Liver (tissue), 9 donors: ENCODE results near the gene BMP7. TPM values are rescaled to one million over a fixed set of nuclear protein-coding genes. Genes with fewer than 3 reads are reported as not detected.

Experiments used
- DNase-seq: peaks from one replicate; pipeline ENCODE4 v3.0.0-alpha.2; 2017; ENCODE audit warnings: low spot score
- H3K27ac ChIP-seq, 2 donors: one replicate each; pipeline ENCODE4 v1.7.0; 2013; ENCODE audit warnings: inconsistent platforms in 2 of 2, low read length in 2 of 2, control low read depth in 1 of 2, low read depth in 1 of 2, mild to moderate bottlenecking in 1 of 2
- H3K27me3 ChIP-seq, 4 donors: one replicate each; pipeline versions ENCODE4 v1.6.1 to v1.7.0; 2013; ENCODE audit warnings: low read length in 3 of 4, inconsistent platforms in 1 of 4, mild to moderate bottlenecking in 1 of 4, moderate library complexity in 1 of 4; ENCODE audit not compliant: control insufficient read depth in 4 of 4, insufficient read depth in 4 of 4
- H3K36me3 ChIP-seq, 4 donors: one replicate each; pipeline versions ENCODE4 v1.6.1 to v1.7.0; 2013; ENCODE audit warnings: low read length in 3 of 4, mild to moderate bottlenecking in 3 of 4, low read depth in 1 of 4, moderate library complexity in 1 of 4; ENCODE audit not compliant: control insufficient read depth in 4 of 4, insufficient read depth in 3 of 4
- H3K4me1 ChIP-seq, 4 donors: one replicate each; pipeline versions ENCODE4 v1.6.1 to v1.7.0; 2013; ENCODE audit warnings: low read length in 3 of 4, mild to moderate bottlenecking in 3 of 4, moderate library complexity in 1 of 4; ENCODE audit not compliant: control insufficient read depth in 4 of 4, insufficient read depth in 4 of 4
- H3K4me3 ChIP-seq, 3 donors: one replicate each; pipeline versions ENCODE4 v1.6.1 to v1.7.0; 2013; ENCODE audit warnings: low read length in 3 of 3, control low read depth in 1 of 3, low read depth in 1 of 3, mild to moderate bottlenecking in 1 of 3
- H3K9ac ChIP-seq, 2 donors: one replicate each; pipeline ENCODE4 v1.7.0; 2013; ENCODE audit warnings: low read length in 2 of 2, mild to moderate bottlenecking in 2 of 2, moderate library complexity in 2 of 2, control low read depth in 1 of 2, low read depth in 1 of 2
- H3K9me3 ChIP-seq, 4 donors: one replicate each; pipeline versions ENCODE4 v1.6.1 to v1.7.0; 2013; ENCODE audit warnings: low read length in 3 of 4; ENCODE audit not compliant: control insufficient read depth in 4 of 4
- ATF3 ChIP-seq: IDR thresholded peaks from 2 replicates; pipeline ENCODE4 v1.6.1; 2016; ENCODE audit warnings: antibody characterized with exemption
- EGR1 ChIP-seq, 2 donors: IDR thresholded peaks; 2 replicates each; pipeline ENCODE4 v1.6.1; 2016 to 2018; ENCODE audit warnings: antibody characterized with exemption in 2 of 2, low read depth in 2 of 2
- FOXA1 ChIP-seq: IDR thresholded peaks from 2 replicates; pipeline ENCODE4 v1.6.1; 2016; ENCODE audit warnings: antibody characterized with exemption
- FOXA2 ChIP-seq: IDR thresholded peaks from 2 replicates; pipeline ENCODE4 v1.6.1; 2016; ENCODE audit warnings: antibody characterized with exemption
- GABPA ChIP-seq, 2 donors: IDR thresholded peaks in 1 of 2; conservative IDR thresholded peaks in 1 of 2; 2 replicates each; pipeline ENCODE4 v1.6.1; 2016; ENCODE audit warnings: antibody characterized with exemption in 2 of 2, mild to moderate bottlenecking in 1 of 2, moderate library complexity in 1 of 2
- HNF4A ChIP-seq, 2 donors: conservative IDR thresholded peaks; 2 replicates each; pipeline ENCODE4 v1.6.1; 2016; ENCODE audit warnings: antibody characterized with exemption in 2 of 2, mild to moderate bottlenecking in 2 of 2
- HNF4G ChIP-seq: IDR thresholded peaks from 2 replicates; pipeline ENCODE4 v1.6.1; 2016; ENCODE audit warnings: antibody characterized with exemption
- JUND ChIP-seq, 2 donors: IDR thresholded peaks; 2 replicates each; pipeline ENCODE4 v1.6.1; 2016; ENCODE audit warnings: antibody characterized with exemption in 2 of 2
- NR2F2 ChIP-seq: IDR thresholded peaks from 2 replicates; pipeline ENCODE4 v1.6.1; 2016; ENCODE audit warnings: antibody characterized with exemption
- RAD21 ChIP-seq, 2 donors: IDR thresholded peaks; 2 replicates each; pipeline ENCODE4 v1.6.1; 2016; ENCODE audit warnings: antibody characterized with exemption in 2 of 2, mild to moderate bottlenecking in 2 of 2
- REST ChIP-seq: IDR thresholded peaks from 2 replicates; pipeline ENCODE4 v1.6.1; 2016; ENCODE audit warnings: antibody characterized with exemption, mild to moderate bottlenecking
- RXRA ChIP-seq, 2 donors: IDR thresholded peaks; 2 replicates each; pipeline ENCODE4 v1.6.1; 2017 to 2018; ENCODE audit warnings: antibody characterized with exemption in 2 of 2, mild to moderate bottlenecking in 1 of 2
- SP1 ChIP-seq: IDR thresholded peaks from 2 replicates; pipeline ENCODE4 v1.6.1; 2018; ENCODE audit warnings: antibody characterized with exemption, mild to moderate bottlenecking
- TAF1 ChIP-seq: conservative IDR thresholded peaks from 2 replicates; pipeline ENCODE4 v1.6.1; 2016; ENCODE audit warnings: antibody characterized with exemption, mild to moderate bottlenecking
- YY1 ChIP-seq: IDR thresholded peaks from 2 replicates; pipeline ENCODE4 v1.6.1; 2016; ENCODE audit warnings: antibody characterized with exemption, mild to moderate bottlenecking
- ZBTB33 ChIP-seq: IDR thresholded peaks from 2 replicates; pipeline ENCODE4 v1.6.1; 2016; ENCODE audit warnings: antibody characterized with exemption
- WGBS: extraction: QIAGEN DNeasy Blood & Tissue Kit; methylation state at CpG from one replicate; pipeline ENCODE4 v1.1.7; 2013; 5-methylcytosine and 5-hydroxymethylcytosine counted together
- polyA plus RNA-seq, 2 donors: library from polyadenylated mRNA; stranded (reverse) in 1 of 2; unstranded in 1 of 2; fragments of 200-250 nt in 1 of 2; fragments of >200 nt in 1 of 2; fragmentation: Nextera tagmentation in 1 of 2; extraction: Ambion mirVana in 1 of 2; gene quantifications; one replicate each; pipeline versions ENCODE4 v1.2.1 to v1.2.3, GENCODE V29; 2013 to 2015
- total RNA-seq, 2 donors: library from RNA; depleted of rRNA; stranded (reverse); fragments of >200 nt; gene quantifications; one replicate each; pipeline ENCODE4 v1.2.3, GENCODE V29; 2014
- TF ChIP-seq, protein P1 (sequence below): IDR thresholded peaks from 2 replicates; pipeline ENCODE4 v1.6.1; 2016; ENCODE audit warnings: antibody characterized with exemption
- TF ChIP-seq, protein P2 (sequence below): fragments of 150-350 bp; IDR thresholded peaks from 2 replicates; pipeline ENCODE4 v1.5.1; 2017; ENCODE audit warnings: improper control_type of control experiment, low read depth, low read length; ENCODE audit not compliant: missing input control
- donor health status: healthy.
- donor health status: healthy.
- donor health status: healthy.
- donor health status: healthy.
- donor health status: healthy.

BMP7 gene
- total and polyA plus RNA-seq, 4 donors, result not detected

- WGBS, result 86% methylated on average over 8 of the region's 8 CpGs
- TF ChIP-seq JUND (IDR thresholded peaks at IDR 0.05), result no peak
- TF ChIP-seq, protein P1, sequence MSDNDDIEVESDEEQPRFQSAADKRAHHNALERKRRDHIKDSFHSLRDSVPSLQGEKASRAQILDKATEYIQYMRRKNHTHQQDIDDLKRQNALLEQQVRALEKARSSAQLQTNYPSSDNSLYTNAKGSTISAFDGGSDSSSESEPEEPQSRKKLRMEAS, result no peak
- no peak for TF ChIP-seq SP1
- Histone ChIP-seq H3K27ac (no peak overlapping the region), H3K27me3 (peaks cover 0 to 5% (median under 1%) of the 10 kb centered on the region in 4 donors), H3K4me1 (no peaks in the 10 kb centered on the region), H3K9me3 (no peaks in the 10 kb centered on the region), H3K4me3 (no peak overlapping the region), H3K9ac (no peak overlapping the region), H3K36me3 (no peaks in the 10 kb centered on the region)
- no peak for DNase-seq
Measured at GRCh38 chr20:57178582-57179111, 87.8 kb downstream of the BMP7 start.

- no peaks in the 10 kb centered on the region for H3K9me3 ChIP-seq
- H3K4me3 ChIP-seq, result no peak overlapping the region
- H3K27ac ChIP-seq, result no peak overlapping the region
- 87% methylated on average over 19 of the region's 19 CpGs for WGBS
- TF ChIP-seq REST (no peak), FOXA2 (no peak), YY1 (no peak), HNF4G (no peak), HNF4A (conservative IDR thresholded peaks at IDR 0.05) (no peak), RAD21 (IDR thresholded peaks at IDR 0.05) (no peak), SP1 (no peak), EGR1 (IDR thresholded peaks at IDR 0.05; ENCODE audit: low read depth in 2 of 2) (no peak), FOXA1 (no peak), NR2F2 (no peak), ATF3 (no peak), RXRA (IDR thresholded peaks at IDR 0.05) (no peak), JUND (IDR thresholded peaks at IDR 0.05) (no peak), GABPA (IDR thresholded peaks at IDR 0.05 in 1 of 2, conservative IDR thresholded peaks at IDR 0.05 in 1 of 2) (no peak), ZBTB33 (no peak), TAF1 (no peak)
- TF ChIP-seq, protein P2, sequence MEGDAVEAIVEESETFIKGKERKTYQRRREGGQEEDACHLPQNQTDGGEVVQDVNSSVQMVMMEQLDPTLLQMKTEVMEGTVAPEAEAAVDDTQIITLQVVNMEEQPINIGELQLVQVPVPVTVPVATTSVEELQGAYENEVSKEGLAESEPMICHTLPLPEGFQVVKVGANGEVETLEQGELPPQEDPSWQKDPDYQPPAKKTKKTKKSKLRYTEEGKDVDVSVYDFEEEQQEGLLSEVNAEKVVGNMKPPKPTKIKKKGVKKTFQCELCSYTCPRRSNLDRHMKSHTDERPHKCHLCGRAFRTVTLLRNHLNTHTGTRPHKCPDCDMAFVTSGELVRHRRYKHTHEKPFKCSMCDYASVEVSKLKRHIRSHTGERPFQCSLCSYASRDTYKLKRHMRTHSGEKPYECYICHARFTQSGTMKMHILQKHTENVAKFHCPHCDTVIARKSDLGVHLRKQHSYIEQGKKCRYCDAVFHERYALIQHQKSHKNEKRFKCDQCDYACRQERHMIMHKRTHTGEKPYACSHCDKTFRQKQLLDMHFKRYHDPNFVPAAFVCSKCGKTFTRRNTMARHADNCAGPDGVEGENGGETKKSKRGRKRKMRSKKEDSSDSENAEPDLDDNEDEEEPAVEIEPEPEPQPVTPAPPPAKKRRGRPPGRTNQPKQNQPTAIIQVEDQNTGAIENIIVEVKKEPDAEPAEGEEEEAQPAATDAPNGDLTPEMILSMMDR, result no peak
- TF ChIP-seq, protein P1, result no peak
- no peaks in the 10 kb centered on the region for H3K4me1 ChIP-seq
- peaks cover 0 to 5% (median under 1%) of the 10 kb centered on the region in 4 donors for H3K27me3 ChIP-seq
- no peak for DNase-seq
- no peak overlapping the region for H3K9ac ChIP-seq
- no peaks in the 10 kb centered on the region for H3K36me3 ChIP-seq
Measured at GRCh38 chr20:57177636-57178280, 88.7 kb downstream of the BMP7 start.
